ENCODE results near the gene SLC1A1.
"Not testable (repeated sequence)": the region's sequence is repeated elsewhere in the genome, so short reads cannot be mapped to it uniquely, and the experiment has no call there.

The SLC1A1 gene

DNA sequence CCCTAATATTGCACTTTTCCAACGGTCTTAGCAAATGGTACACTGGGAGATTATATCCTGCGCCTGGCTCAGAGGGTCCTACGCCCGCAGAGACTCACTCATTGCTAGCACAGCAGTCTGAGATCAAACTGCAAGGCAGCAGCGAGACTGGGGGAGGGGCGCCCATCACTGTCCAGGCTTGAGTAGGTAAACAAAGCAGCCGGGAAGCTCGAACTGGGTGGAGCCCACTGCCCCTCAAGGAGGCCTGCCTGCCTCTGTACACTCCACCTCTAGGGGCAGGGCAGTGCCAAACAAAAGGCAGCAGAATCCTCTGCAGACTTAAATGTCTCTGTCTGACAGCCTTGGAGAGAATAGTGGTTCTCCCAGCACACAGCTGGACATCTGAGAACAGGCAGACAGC lies 41.1 kb downstream of the SLC1A1 start:
- not testable (repeated sequence) for H3K27me3 ChIP-seq (ENCODE audit: control insufficient read depth in 1 of 2, insufficient read depth in 1 of 2, low read length in 2 of 2); H3K4me3 ChIP-seq (ENCODE audit: insufficient read depth in 1 of 2, low read depth in 1 of 2, low read length in 2 of 2); H2AFZ ChIP-seq (ENCODE audit: low read depth, low read length); H3K9ac ChIP-seq (ENCODE audit: low read length); H4K91ac ChIP-seq (ENCODE audit: low read length); H2AK5ac ChIP-seq (ENCODE audit: low read length, severe bottlenecking); H2BK15ac ChIP-seq (ENCODE audit: low read depth, poor library complexity, severe bottlenecking); H2BK120ac ChIP-seq (ENCODE audit: low read depth, low read length); H2BK5ac ChIP-seq (ENCODE audit: low read depth, low read length, poor library complexity, severe bottlenecking); H3K4me2 ChIP-seq (ENCODE audit: low read length, poor library complexity, severe bottlenecking); H3K27ac ChIP-seq (ENCODE audit: low read length, poor library complexity, severe bottlenecking); H3K14ac ChIP-seq (ENCODE audit: low read length in 2 of 2); DNase-seq; H3K23ac ChIP-seq (ENCODE audit: low read length in 2 of 2); H3K9me3 ChIP-seq (ENCODE audit: control insufficient read depth, low read length); H3K18ac ChIP-seq (ENCODE audit: low read depth in 1 of 2, low read length in 2 of 2); H2BK12ac ChIP-seq (ENCODE audit: low read length in 2 of 2); H3K4ac ChIP-seq (ENCODE audit: low read depth in 1 of 2, low read length in 2 of 2); H3K79me1 ChIP-seq (replicated peaks; ENCODE audit: low read length, poor library complexity, severe bottlenecking); H3K4me1 ChIP-seq (ENCODE audit: control insufficient read depth, insufficient read depth, low read depth, low read length); H4K8ac ChIP-seq (ENCODE audit: low read length)
- peaks cover 7 to 10% of the 10 kb centered on the region in 2 experiments for H3K36me3 ChIP-seq (ENCODE audit: control insufficient read depth in 1 of 2, insufficient read depth in 2 of 2, low read depth in 1 of 2, low read length in 2 of 2)
- 55% methylated on average over 8 of the region's 8 CpGs for whole genome bisulfite sequencing

DNA sequence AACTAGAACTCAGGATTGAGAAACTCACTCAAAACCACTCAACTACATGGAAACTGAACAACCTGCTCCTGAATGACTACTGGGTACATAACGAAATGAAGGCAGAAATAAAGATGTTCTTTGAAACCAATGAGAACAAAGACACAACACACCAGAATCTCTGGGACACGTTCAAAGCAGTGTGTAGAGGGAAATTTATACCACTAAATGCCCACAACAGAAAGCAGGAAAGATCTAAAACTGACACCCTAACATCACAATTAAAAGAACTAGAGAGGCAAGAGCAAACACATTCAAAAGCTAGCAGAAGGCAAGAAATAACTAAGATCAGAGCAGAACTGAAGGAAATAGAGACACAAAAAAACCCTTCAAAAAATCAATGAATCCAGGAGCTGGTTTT lies 43.6 kb downstream of the SLC1A1 start:
- not testable (repeated sequence) for H2AFZ ChIP-seq (ENCODE audit: low read depth, low read length); H3K9ac ChIP-seq (ENCODE audit: low read length); H2BK15ac ChIP-seq (ENCODE audit: low read depth, poor library complexity, severe bottlenecking); H3K4me2 ChIP-seq (ENCODE audit: low read length, poor library complexity, severe bottlenecking); H3K4me3 ChIP-seq (ENCODE audit: insufficient read depth in 1 of 2, low read depth in 1 of 2, low read length in 2 of 2); H4K91ac ChIP-seq (ENCODE audit: low read length); H2BK120ac ChIP-seq (ENCODE audit: low read depth, low read length); H3K4me1 ChIP-seq (ENCODE audit: control insufficient read depth, insufficient read depth, low read depth, low read length); H4K8ac ChIP-seq (ENCODE audit: low read length); H3K79me1 ChIP-seq (replicated peaks; ENCODE audit: low read length, poor library complexity, severe bottlenecking); H3K27me3 ChIP-seq (ENCODE audit: control insufficient read depth in 1 of 2, insufficient read depth in 1 of 2, low read length in 2 of 2); H2BK5ac ChIP-seq (ENCODE audit: low read depth, low read length, poor library complexity, severe bottlenecking); H3K27ac ChIP-seq (ENCODE audit: low read length, poor library complexity, severe bottlenecking); H3K23ac ChIP-seq (ENCODE audit: low read length in 2 of 2); H3K9me3 ChIP-seq (ENCODE audit: control insufficient read depth, low read length); H3K4ac ChIP-seq (ENCODE audit: low read depth in 1 of 2, low read length in 2 of 2); H3K14ac ChIP-seq (ENCODE audit: low read length in 2 of 2); H2AK5ac ChIP-seq (ENCODE audit: low read length, severe bottlenecking); H2BK12ac ChIP-seq (ENCODE audit: low read length in 2 of 2); DNase-seq; H3K18ac ChIP-seq (ENCODE audit: low read depth in 1 of 2, low read length in 2 of 2); H3K36me3 ChIP-seq (ENCODE audit: control insufficient read depth in 1 of 2, insufficient read depth in 2 of 2, low read depth in 1 of 2, low read length in 2 of 2)
- no CpG with 5 or more reads among the region's 2 CpGs for WGBS

DNA sequence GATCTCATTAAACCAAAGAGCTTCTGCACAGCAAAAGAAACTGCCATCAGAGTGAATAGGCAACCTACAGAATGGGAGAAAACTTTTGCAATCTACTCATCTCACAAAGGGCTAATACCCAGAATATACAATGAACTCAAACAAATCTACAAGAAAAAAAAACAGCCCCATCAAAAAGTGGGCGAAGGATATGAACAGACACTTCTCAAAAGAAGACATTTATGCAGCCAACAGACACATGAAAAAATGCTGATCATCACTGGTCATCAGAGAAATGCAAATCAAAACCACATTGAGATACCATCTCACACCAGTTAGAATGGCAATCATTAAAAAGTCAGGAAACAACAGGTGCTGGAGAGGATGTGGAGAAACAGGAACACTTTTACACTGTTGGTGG lies 45.9 kb downstream of the SLC1A1 start:
- not testable (repeated sequence) for H3K9ac ChIP-seq (ENCODE audit: low read length); H2AK5ac ChIP-seq (ENCODE audit: low read length, severe bottlenecking); H3K79me1 ChIP-seq (replicated peaks; ENCODE audit: low read length, poor library complexity, severe bottlenecking); H3K27me3 ChIP-seq (ENCODE audit: control insufficient read depth in 1 of 2, insufficient read depth in 1 of 2, low read length in 2 of 2); H2BK5ac ChIP-seq (ENCODE audit: low read depth, low read length, poor library complexity, severe bottlenecking); H3K4me2 ChIP-seq (ENCODE audit: low read length, poor library complexity, severe bottlenecking); H2AFZ ChIP-seq (ENCODE audit: low read depth, low read length); H3K27ac ChIP-seq (ENCODE audit: low read length, poor library complexity, severe bottlenecking); DNase-seq; H3K4ac ChIP-seq (ENCODE audit: low read depth in 1 of 2, low read length in 2 of 2); H4K8ac ChIP-seq (ENCODE audit: low read length); H3K4me3 ChIP-seq (ENCODE audit: insufficient read depth in 1 of 2, low read depth in 1 of 2, low read length in 2 of 2); H3K9me3 ChIP-seq (ENCODE audit: control insufficient read depth, low read length); H2BK15ac ChIP-seq (ENCODE audit: low read depth, poor library complexity, severe bottlenecking); H2BK120ac ChIP-seq (ENCODE audit: low read depth, low read length); H2BK12ac ChIP-seq (ENCODE audit: low read length in 2 of 2); H4K91ac ChIP-seq (ENCODE audit: low read length); H3K4me1 ChIP-seq (ENCODE audit: control insufficient read depth, insufficient read depth, low read depth, low read length); H3K23ac ChIP-seq (ENCODE audit: low read length in 2 of 2); H3K18ac ChIP-seq (ENCODE audit: low read depth in 1 of 2, low read length in 2 of 2); H3K14ac ChIP-seq (ENCODE audit: low read length in 2 of 2)
- H3K36me3 ChIP-seq (ENCODE audit: control insufficient read depth in 1 of 2, insufficient read depth in 2 of 2, low read depth in 1 of 2, low read length in 2 of 2), result peaks cover 10 to 17% of the 10 kb centered on the region in 2 experiments
- 100% methylated on average over 1 of the region's 1 CpG for WGBS

DNA sequence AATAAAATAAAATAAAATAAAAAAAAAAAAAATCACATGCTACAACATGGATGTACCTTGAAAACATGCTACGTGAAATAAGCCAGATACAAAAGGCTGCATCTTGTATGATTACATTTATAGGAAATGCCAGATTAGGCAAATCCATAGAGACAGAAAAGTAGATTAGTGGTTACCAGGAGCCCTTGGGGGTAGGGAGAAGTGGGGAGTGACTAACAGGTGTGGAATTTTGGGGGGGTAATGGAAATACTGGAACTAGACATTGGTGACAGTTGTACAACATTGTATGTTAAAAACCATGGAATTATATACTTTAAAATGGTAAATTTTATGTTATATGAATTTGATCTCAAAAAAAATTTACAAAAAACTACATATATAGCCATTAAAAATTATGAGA lies 47.3 kb downstream of the SLC1A1 start:
- Histone ChIP-seq H2BK15ac (ENCODE audit: low read depth, poor library complexity, severe bottlenecking) (no peak overlapping the region), H4K91ac (ENCODE audit: low read length) (no peak overlapping the region), H3K27ac (ENCODE audit: low read length, poor library complexity, severe bottlenecking) (no peak overlapping the region), H3K14ac (ENCODE audit: low read length in 2 of 2) (no peak overlapping the region), H3K9me3 (ENCODE audit: control insufficient read depth, low read length) (peaks cover 3% of the 10 kb centered on the region), H3K23ac (ENCODE audit: low read length in 2 of 2) (no peak overlapping the region), H3K36me3 (ENCODE audit: control insufficient read depth in 1 of 2, insufficient read depth in 2 of 2, low read depth in 1 of 2, low read length in 2 of 2) (peaks cover 10% of the 10 kb centered on the region in 2 experiments), H3K79me1 (replicated peaks; ENCODE audit: low read length, poor library complexity, severe bottlenecking) (no peaks in the 10 kb centered on the region), H2AK5ac (ENCODE audit: low read length, severe bottlenecking) (no peak overlapping the region), H2AFZ (ENCODE audit: low read depth, low read length) (no peak overlapping the region), H3K9ac (ENCODE audit: low read length) (no peak overlapping the region), H4K8ac (ENCODE audit: low read length) (no peak overlapping the region), H3K4me1 (ENCODE audit: control insufficient read depth, insufficient read depth, low read depth, low read length) (peaks cover 4% of the 10 kb centered on the region), H2BK120ac (ENCODE audit: low read depth, low read length) (no peak overlapping the region), H2BK12ac (ENCODE audit: low read length in 2 of 2) (no peak overlapping the region), H2BK5ac (ENCODE audit: low read depth, low read length, poor library complexity, severe bottlenecking) (no peak overlapping the region), H3K27me3 (ENCODE audit: control insufficient read depth in 1 of 2, insufficient read depth in 1 of 2, low read length in 2 of 2) (no peaks in the 10 kb centered on the region), H3K4me2 (ENCODE audit: low read length, poor library complexity, severe bottlenecking) (no peak overlapping the region), H3K18ac (ENCODE audit: low read depth in 1 of 2, low read length in 2 of 2) (no peak overlapping the region), H3K4me3 (ENCODE audit: insufficient read depth in 1 of 2, low read depth in 1 of 2, low read length in 2 of 2) (no peak overlapping the region), H3K4ac (ENCODE audit: low read depth in 1 of 2, low read length in 2 of 2) (no peak overlapping the region)
- WGBS, result 100% methylated on average over 1 of the region's 1 CpG
- no peak for DNase-seq

All from mesenchymal stem cell (in vitro differentiated cells and primary cell).